Stimulated activated CD8-positive, alpha-beta memory T cell treated with anti-CD3 and anti-CD28 coated beads, Interleukin-12 subunit alpha, Interleukin-12 subunit beta, amount 100 ng/mL, for 24 hours (primary cell): ENCODE results near the gene TGFA.

Experiments used
- DNase-seq: peaks from one replicate; pipeline ENCODE4 v3.0.0-alpha.2; 2020; ENCODE audit errors: extremely low read depth

The TGFA gene

GRCh38 chr2:70553584-70554337 is at the start of gene TGFA:
TSS of gene TGFA (minus strand) at chr2:70553826. CDS start at chr2:70553767, 59 bp downstream.
- peak; percentile 27 for DNase-seq

GRCh38 chr2:70603066-70603465 is 49.4 kb upstream of the TGFA start:
- no peak for DNase-seq

GRCh38 chr2:70598197-70598596 is 44.6 kb upstream of the TGFA start:
- DNase-seq: no peak

- DNase-seq: no peak
Observed at GRCh38 chr2:70596739-70597138, 43.1 kb upstream of the TGFA start.

- no peak for DNase-seq
Observed at GRCh38 chr2:70596293-70596692, 42.7 kb upstream of the TGFA start.

GRCh38 chr2:70583091-70583490 is 29.5 kb upstream of the TGFA start:
- no peak for DNase-seq

- no peak for DNase-seq
Observed at GRCh38 chr2:70580352-70580751, 26.7 kb upstream of the TGFA start.

- no peak for DNase-seq
Observed at GRCh38 chr2:70574618-70575017, 21.0 kb upstream of the TGFA start.

GRCh38 chr2:70574109-70574508 is 20.5 kb upstream of the TGFA start:
- no peak for DNase-seq

GRCh38 chr2:70570041-70570661 is 16.5 kb upstream of the TGFA start:
- DNase-seq: no peak

- DNase-seq: no peak
Observed at GRCh38 chr2:70569559-70569958, 15.9 kb upstream of the TGFA start.

GRCh38 chr2:70566906-70567305 is 13.3 kb upstream of the TGFA start:
- no peak for DNase-seq

GRCh38 chr2:70566464-70566863 is 12.8 kb upstream of the TGFA start:
- DNase-seq: no peak

- no peak for DNase-seq
Observed at GRCh38 chr2:70565039-70565731, 11.6 kb upstream of the TGFA start.

- DNase-seq: no peak
Observed at GRCh38 chr2:70561893-70562292, 8.3 kb upstream of the TGFA start.

GRCh38 chr2:70560442-70560841 is 6.8 kb upstream of the TGFA start:
- DNase-seq: no peak

- DNase-seq: no peak
Observed at GRCh38 chr2:70560040-70560439, 6.4 kb upstream of the TGFA start.

GRCh38 chr2:70558195-70558808 is 4.7 kb upstream of the TGFA start:
- no peak for DNase-seq

- no peak for DNase-seq
Observed at GRCh38 chr2:70557171-70557838, 3.7 kb upstream of the TGFA start.

- no peak for DNase-seq
Observed at GRCh38 chr2:70556608-70557007, 3.0 kb upstream of the TGFA start.

- no peak for DNase-seq
Observed at GRCh38 chr2:70554338-70554892, 789 bp upstream of the TGFA start.

- no peak for DNase-seq
Observed at GRCh38 chr2:70553334-70553583, 367 bp downstream of the TGFA start.
